Skeletal muscle tissue (tissue), 4 donors: Measurements from ENCODE around the gene ATG7. TPM values are rescaled to one million over a fixed set of nuclear protein-coding genes. Genes with fewer than 3 reads are reported as not detected.

ENCODE experiments used
- H3K27ac ChIP-seq: one replicate; pipeline ENCODE4 v1.7.0; 2013; ENCODE audit warnings: mild to moderate bottlenecking, low read depth, low read length, inconsistent platforms
- H3K27me3 ChIP-seq, 3 donors: one replicate each; pipeline ENCODE4 v1.7.0; 2013; ENCODE audit warnings: low read length in 3 of 3; ENCODE audit not compliant: control insufficient read depth in 3 of 3, insufficient read depth in 3 of 3
- H3K36me3 ChIP-seq, 3 donors: one replicate each; pipeline ENCODE4 v1.7.0; 2013; ENCODE audit warnings: low read length in 3 of 3; ENCODE audit not compliant: control insufficient read depth in 3 of 3, insufficient read depth in 3 of 3
- H3K4me1 ChIP-seq, 3 donors: one replicate each; pipeline ENCODE4 v1.7.0; 2013; ENCODE audit warnings: low read length in 3 of 3, mild to moderate bottlenecking in 3 of 3; ENCODE audit not compliant: control insufficient read depth in 3 of 3, insufficient read depth in 3 of 3
- H3K4me3 ChIP-seq, 3 donors: one replicate each; pipeline ENCODE4 v1.7.0; 2013; ENCODE audit warnings: low read length in 3 of 3
- H3K9ac ChIP-seq, 3 donors: one replicate each; pipeline ENCODE4 v1.7.0; 2013; ENCODE audit warnings: low read length in 3 of 3, mild to moderate bottlenecking in 3 of 3, moderate library complexity in 2 of 3, low read depth in 1 of 3
- H3K9me3 ChIP-seq, 3 donors: one replicate each; pipeline ENCODE4 v1.7.0; 2013; ENCODE audit warnings: low read length in 3 of 3; ENCODE audit not compliant: control insufficient read depth in 3 of 3
- total RNA-seq: library from RNA; depleted of rRNA; stranded (reverse); fragments of >200 nt; gene quantifications from one replicate; pipeline ENCODE4 v1.2.3, GENCODE V29; 2014
- donor health status: Osteomylitis.

Gene ATG7, protein sequence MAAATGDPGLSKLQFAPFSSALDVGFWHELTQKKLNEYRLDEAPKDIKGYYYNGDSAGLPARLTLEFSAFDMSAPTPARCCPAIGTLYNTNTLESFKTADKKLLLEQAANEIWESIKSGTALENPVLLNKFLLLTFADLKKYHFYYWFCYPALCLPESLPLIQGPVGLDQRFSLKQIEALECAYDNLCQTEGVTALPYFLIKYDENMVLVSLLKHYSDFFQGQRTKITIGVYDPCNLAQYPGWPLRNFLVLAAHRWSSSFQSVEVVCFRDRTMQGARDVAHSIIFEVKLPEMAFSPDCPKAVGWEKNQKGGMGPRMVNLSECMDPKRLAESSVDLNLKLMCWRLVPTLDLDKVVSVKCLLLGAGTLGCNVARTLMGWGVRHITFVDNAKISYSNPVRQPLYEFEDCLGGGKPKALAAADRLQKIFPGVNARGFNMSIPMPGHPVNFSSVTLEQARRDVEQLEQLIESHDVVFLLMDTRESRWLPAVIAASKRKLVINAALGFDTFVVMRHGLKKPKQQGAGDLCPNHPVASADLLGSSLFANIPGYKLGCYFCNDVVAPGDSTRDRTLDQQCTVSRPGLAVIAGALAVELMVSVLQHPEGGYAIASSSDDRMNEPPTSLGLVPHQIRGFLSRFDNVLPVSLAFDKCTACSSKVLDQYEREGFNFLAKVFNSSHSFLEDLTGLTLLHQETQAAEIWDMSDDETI
- 48.0 TPM for total RNA-seq

DNA sequence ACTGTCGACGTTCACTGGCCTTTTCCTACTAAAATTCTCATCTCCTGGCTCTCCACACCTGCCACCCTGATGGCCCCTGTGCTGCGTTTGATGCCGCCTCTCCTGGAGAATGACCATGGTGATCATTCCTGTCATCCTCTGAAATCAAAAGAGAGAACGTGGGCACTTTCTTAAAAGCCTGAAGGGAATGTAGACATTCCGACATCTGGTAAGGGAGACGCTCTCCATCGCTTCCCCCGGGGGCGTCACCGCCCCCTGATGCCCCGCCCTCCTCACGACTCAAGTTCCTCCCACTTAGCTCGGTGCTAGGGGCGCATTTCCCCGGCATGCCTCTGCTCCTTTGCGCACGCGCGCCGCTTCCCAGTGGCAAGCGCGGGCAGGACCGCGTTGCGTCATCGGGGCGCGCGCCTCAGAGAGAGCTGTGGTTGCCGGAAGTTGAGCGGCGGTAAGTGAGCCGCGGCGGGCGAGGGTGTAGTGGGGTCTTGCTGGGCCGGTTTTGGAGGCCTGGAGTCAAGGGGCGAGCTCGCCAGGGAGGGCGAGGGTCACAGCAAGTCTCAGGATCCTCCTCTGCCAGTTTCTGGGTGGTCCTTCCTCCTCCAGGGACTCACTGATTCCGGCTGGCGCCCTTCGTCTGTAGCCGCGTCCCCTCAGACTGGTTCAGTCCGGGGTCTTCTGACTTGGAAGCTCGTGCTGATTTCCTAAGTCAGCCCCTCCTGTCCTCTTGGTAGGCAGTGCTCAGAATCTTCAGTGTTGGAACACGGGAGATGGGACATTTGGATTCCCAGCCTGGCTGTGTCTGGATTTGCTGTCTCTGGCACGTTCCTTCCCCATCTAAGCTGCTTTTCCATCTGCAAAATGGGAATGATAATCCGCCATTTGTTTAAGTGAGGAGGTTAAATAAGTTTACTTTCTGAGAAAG lies at the start of gene ATG7:
Gene ATG7 (plus strand): TSS at position 412 of the 919 bp plus-strand sequence. CDS start 26,299 bp downstream, outside the sequence.
- Histone ChIP-seq H3K36me3 (no peaks in the 10 kb centered on the region), H3K9me3 (no peaks in the 10 kb centered on the region), H3K4me1 (peaks cover 12 to 32% (median 14%) of the 10 kb centered on the region in 3 donors), H3K4me3 (peak within 1 kb of the TSS; percentile 99 to 100 (median 99)), H3K9ac (peak within 1 kb of the TSS; percentile 96 to 98 (median 98)), H3K27me3 (no peaks in the 10 kb centered on the region), H3K27ac (peak within 1 kb of the TSS; percentile 92)

DNA sequence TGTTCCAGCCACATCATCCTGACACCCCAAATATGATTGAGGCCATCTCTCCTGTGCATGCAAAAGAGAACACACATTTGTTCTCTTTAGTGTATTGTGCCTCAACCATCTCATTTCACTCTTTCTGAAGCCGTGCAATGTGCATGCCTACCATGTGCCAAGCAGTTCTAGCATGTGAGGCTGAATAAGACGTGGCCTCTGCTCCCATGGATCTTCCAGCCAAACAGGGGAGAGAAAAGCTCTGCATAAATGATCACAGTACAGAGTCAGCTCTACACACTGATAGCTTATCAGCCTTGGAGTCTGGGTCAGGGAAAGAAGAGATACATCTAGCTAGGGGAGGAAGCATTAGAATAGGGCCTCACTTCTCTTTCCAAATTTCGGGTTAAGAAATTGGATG lies 48.2 kb upstream of the ATG7 start:
- Histone ChIP-seq H3K36me3 (no peaks in the 10 kb centered on the region), H3K9ac (no peak overlapping the region), H3K4me3 (peak overlapping the region in 1 of 3 donors; percentile 13), H3K27ac (no peak overlapping the region), H3K4me1 (peaks cover 0 to 3% (median 3%) of the 10 kb centered on the region in 3 donors), H3K9me3 (no peaks in the 10 kb centered on the region), H3K27me3 (no peaks in the 10 kb centered on the region)

DNA sequence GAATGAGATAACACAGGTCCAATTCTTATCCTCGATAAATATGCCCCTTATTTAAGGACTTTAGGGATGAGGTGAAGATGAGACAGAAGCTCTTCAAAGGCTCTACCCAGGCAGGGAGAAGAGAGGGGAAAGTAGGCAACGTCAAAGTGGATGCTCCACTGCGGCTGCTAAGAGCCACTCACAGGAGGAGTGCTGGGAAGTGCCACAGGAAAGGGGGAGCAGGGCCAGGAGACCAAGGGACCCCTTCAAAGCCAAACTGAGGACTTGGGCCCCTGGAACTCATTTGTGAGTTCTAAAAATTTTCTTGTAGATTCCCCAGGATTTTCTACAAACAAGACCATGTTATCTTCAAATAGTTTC lies 47.3 kb upstream of the ATG7 start:
- H3K9me3 ChIP-seq: no peaks in the 10 kb centered on the region
- H3K36me3 ChIP-seq: no peaks in the 10 kb centered on the region
- peaks cover 0 to 3% (median 3%) of the 10 kb centered on the region in 3 donors for H3K4me1 ChIP-seq
- no peaks in the 10 kb centered on the region for H3K27me3 ChIP-seq
- no peak overlapping the region for H3K4me3 ChIP-seq
- no peak overlapping the region for H3K9ac ChIP-seq
- H3K27ac ChIP-seq: peak overlapping the region; percentile 61

DNA sequence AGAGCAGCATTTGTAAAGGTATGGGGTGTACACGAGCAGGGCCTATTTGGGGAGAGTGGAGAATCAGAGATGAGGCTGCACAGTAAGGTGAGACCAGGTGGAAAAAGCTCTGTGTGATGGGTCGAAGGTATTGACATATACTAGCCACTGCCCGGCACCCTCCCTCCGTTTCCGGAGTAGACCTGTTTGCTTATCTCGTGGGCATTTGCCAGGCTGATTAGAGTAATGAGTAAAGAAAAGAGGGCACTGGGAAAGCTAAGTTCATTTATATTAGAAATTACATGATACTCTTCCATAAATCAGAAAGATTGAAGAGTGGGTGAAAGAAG lies 46.2 kb upstream of the ATG7 start:
- peak overlapping the region; percentile 61 for H3K27ac ChIP-seq
- no peaks in the 10 kb centered on the region for H3K9me3 ChIP-seq
- peaks cover 0 to 3% (median 3%) of the 10 kb centered on the region in 3 donors for H3K4me1 ChIP-seq
- no peaks in the 10 kb centered on the region for H3K36me3 ChIP-seq
- H3K27me3 ChIP-seq: peaks cover 0 to 2% (median 0%) of the 10 kb centered on the region in 3 donors
- no peak overlapping the region for H3K9ac ChIP-seq
- H3K4me3 ChIP-seq: peak overlapping the region in 1 of 3 donors; percentile 17

DNA sequence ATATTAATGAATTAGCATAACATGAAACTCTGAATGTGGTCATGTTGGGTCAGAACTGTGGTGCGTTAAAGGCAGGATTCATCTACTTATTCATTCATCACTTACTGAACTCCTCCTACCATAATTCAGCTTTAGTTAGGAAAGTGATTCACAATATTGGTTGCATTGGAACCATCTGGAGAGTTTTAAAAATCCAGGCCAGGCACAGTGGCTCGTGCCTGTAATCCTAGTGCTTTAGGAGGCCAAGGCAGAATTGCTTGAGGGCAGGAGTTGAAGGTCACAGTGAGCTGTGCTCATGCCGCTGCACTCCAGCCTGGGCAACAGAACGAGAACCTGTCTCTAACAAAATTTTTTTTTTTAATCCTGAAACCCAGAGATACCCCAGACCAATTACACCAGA lies 44.2 kb upstream of the ATG7 start:
- Histone ChIP-seq H3K9me3 (no peaks in the 10 kb centered on the region), H3K27me3 (peaks cover 0 to 2% (median 0%) of the 10 kb centered on the region in 3 donors), H3K36me3 (no peaks in the 10 kb centered on the region), H3K4me1 (peaks cover 0 to 3% (median 3%) of the 10 kb centered on the region in 3 donors), H3K9ac (no peak overlapping the region), H3K4me3 (no peak overlapping the region), H3K27ac (no peak overlapping the region)

DNA sequence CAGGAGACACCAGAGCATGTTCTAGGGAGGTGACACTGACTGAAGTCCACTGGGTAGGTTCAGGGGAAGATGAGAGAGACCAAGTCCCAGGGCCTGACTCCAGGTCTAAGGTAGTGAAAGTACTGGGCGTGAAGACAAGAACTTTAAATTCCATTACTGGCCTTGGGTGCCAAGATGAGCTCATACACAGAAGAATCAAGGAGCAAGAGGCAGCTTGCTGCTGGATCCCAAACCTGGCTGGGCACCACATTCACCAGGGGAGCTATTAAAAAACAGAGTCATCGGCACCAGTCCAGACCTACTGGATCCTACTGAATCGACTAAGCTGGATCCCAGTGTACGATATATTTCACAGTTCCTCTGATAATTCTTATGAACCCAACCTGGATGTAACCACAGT lies 42.1 kb upstream of the ATG7 start:
- H3K4me1 ChIP-seq: peaks cover 0 to 3% (median 0%) of the 10 kb centered on the region in 3 donors
- no peaks in the 10 kb centered on the region for H3K9me3 ChIP-seq
- no peaks in the 10 kb centered on the region for H3K36me3 ChIP-seq
- H3K27me3 ChIP-seq: peaks cover 0 to 4% (median 3%) of the 10 kb centered on the region in 3 donors
- H3K4me3 ChIP-seq: no peak overlapping the region
- no peak overlapping the region for H3K9ac ChIP-seq
- no peak overlapping the region for H3K27ac ChIP-seq

DNA sequence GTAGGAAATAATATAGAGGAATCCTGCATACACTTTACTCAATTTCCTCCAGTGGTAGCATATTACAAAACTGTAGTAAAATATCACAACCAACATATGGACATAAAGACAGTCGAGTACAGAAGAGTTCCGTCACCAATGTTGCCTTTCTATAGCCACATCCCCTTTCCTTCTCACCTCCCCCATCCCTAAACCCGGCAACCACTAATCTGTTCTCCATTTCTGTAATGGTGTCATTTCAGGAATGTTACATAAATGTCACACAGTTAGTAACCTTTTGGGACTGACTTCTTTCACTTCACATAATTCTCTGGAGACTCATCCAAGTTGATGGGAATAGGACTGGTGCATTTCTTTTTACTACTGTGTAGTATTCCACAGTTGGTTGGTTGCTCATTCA lies 41.4 kb upstream of the ATG7 start:
- no peaks in the 10 kb centered on the region for H3K9me3 ChIP-seq
- H3K4me3 ChIP-seq: no peak overlapping the region
- peaks cover 0 to 2% (median 0%) of the 10 kb centered on the region in 3 donors for H3K4me1 ChIP-seq
- H3K36me3 ChIP-seq: no peaks in the 10 kb centered on the region
- no peak overlapping the region for H3K9ac ChIP-seq
- H3K27me3 ChIP-seq: peaks cover 0 to 8% (median 4%) of the 10 kb centered on the region in 3 donors
- H3K27ac ChIP-seq: no peak overlapping the region

DNA sequence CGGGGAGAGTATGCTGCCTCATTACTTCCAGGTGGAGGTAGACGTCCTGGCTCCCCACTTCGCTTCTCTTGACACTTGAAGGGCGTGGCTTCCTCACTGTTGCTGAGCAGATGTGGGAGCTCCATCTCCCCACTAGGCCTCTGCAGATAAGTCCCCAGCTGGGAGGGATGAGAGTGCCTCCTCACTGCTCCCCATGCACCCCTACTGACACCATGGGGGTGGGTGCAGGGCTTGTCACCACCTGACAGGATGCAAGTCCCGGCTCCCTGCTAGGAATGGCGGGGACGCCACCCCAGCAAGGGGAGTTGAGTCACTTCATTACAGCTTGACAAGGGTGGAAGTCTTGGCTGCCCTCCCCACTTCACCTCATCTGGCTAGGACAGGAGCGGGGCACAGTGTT lies 36.8 kb upstream of the ATG7 start:
- Histone ChIP-seq H3K4me1 (no peaks in the 10 kb centered on the region), H3K9ac (no peak overlapping the region)

DNA sequence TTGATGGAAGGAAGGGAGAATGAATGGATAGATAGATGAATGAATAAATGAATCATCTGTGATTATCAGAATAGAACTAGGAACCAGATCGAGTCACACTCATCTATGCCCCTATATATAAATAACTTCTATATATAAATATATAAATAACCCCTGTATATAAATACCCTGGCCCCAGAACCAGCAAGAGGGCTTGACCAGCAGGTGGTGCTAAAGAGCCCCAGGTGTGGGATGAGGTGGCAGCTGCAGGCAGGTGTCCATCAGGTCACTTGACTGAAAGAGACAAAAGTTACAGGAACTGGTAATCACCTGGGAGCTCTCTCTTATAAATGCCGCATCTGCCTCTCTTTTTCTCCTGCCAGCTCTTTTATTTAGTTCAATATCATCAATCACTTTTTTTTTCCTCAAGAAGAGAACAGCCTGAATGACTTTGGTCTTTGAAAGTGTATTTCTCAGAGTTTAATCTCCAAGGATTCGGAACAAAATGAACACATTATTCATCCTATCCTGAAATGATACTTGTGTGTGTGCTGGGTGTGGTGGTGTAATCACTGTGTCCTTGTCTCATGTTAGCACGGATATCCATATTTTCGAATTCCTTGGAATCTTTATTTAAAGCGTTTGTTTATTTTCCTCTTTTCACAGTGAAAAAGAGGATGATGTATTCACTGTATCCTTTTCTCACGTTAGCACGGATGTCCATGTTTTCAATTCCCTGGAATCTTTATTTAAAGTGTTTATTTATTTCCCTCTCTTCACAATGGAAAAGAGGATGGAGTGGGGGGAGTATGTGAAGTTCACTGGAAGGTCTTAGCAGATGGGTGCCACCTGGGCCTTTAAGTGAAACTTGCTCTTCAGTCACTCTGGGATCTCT lies 35.4 kb upstream of the ATG7 start:
- Histone ChIP-seq H3K36me3 (no peaks in the 10 kb centered on the region), H3K9me3 (peaks cover 0 to 2% (median 0%) of the 10 kb centered on the region in 3 donors), H3K4me3 (no peak overlapping the region), H3K9ac (no peak overlapping the region), H3K27ac (no peak overlapping the region), H3K4me1 (no peaks in the 10 kb centered on the region), H3K27me3 (peaks cover 0 to 8% (median 3%) of the 10 kb centered on the region in 3 donors)

More for the DNA sequence above, 36.8 kb upstream of the ATG7 start:
- no peak overlapping the region for H3K4me3 ChIP-seq
- H3K27me3 ChIP-seq: peaks cover 0 to 8% (median 3%) of the 10 kb centered on the region in 3 donors
- peaks cover 0 to 2% (median 0%) of the 10 kb centered on the region in 3 donors for H3K9me3 ChIP-seq
- H3K36me3 ChIP-seq: no peaks in the 10 kb centered on the region
- no peak overlapping the region for H3K27ac ChIP-seq
